HEK293T (cell line): ENCODE results near the gene GALNT18.

Experiments
- CTCF ChIA-PET: fragments of 350-600 bp; formaldehyde crosslinking; extraction: SDS; loops from one replicate; lab custom pipeline; 2021; ENCODE audit warnings: antibody characterized with exemption, inconsistent platforms; lab: Yijun Ruan, JAX
- POLR2A ChIA-PET: fragments of 350-600 bp; formaldehyde crosslinking; extraction: SDS; loops from one replicate; lab custom pipeline; 2020; ENCODE audit warnings: antibody characterized with exemption, inconsistent platforms; lab: Yijun Ruan, JAX
- DNase-seq: peaks from one replicate; pipeline ENCODE4 v3.0.0; 2012; ENCODE audit warnings: mixed read lengths; ENCODE audit errors: extremely low spot score
- ARNT ChIP-seq: fragments of 450-650 bp; IDR thresholded peaks from 2 replicates; pipeline ENCODE4 v1.6.1; 2017; ENCODE audit warnings: mild to moderate bottlenecking
- BHLHE40 ChIP-seq: fragments of 450-650 bp; IDR thresholded peaks from 2 replicates; pipeline ENCODE4 v1.6.1; 2016; ENCODE audit warnings: mild to moderate bottlenecking, moderate library complexity, borderline replicate concordance
- CTBP1 ChIP-seq: fragments of 450-650 bp; IDR thresholded peaks from 2 replicates; pipeline ENCODE4 v1.6.1; 2016; ENCODE audit warnings: borderline replicate concordance
- ELF4 ChIP-seq: fragments of 450-650 bp; IDR thresholded peaks from 2 replicates; pipeline ENCODE4 v1.6.1; 2017; ENCODE audit warnings: antibody characterized with exemption
- FOXA1 ChIP-seq: fragments of 450-650 bp; IDR thresholded peaks from 2 replicates; pipeline ENCODE4 v1.6.1; 2016; ENCODE audit warnings: mild to moderate bottlenecking
- FOXK2 ChIP-seq: fragments of 450-650 bp; IDR thresholded peaks from 2 replicates; pipeline ENCODE4 v1.6.1; 2016; ENCODE audit warnings: mild to moderate bottlenecking
- FOXM1 ChIP-seq: fragments of 450-650 bp; IDR thresholded peaks from 2 replicates; pipeline ENCODE4 v1.6.1; 2017; ENCODE audit warnings: mild to moderate bottlenecking, borderline replicate concordance
- HDGF ChIP-seq: fragments of 450-650 bp; IDR thresholded peaks from 2 replicates; pipeline ENCODE4 v1.6.1; 2017; ENCODE audit warnings: antibody characterized with exemption, borderline replicate concordance
- L3MBTL2 ChIP-seq: fragments of 450-650 bp; conservative IDR thresholded peaks from 2 replicates; pipeline ENCODE4 v1.6.1; 2016; ENCODE audit warnings: mild to moderate bottlenecking
- LEF1 ChIP-seq: fragments of 450-650 bp; IDR thresholded peaks from 2 replicates; pipeline ENCODE4 v1.6.1; 2017; ENCODE audit warnings: mild to moderate bottlenecking, borderline replicate concordance
- NFRKB ChIP-seq: fragments of 450-650 bp; IDR thresholded peaks from 2 replicates; pipeline ENCODE4 v1.6.1; 2016; ENCODE audit warnings: mild to moderate bottlenecking, moderate library complexity
- SP1 ChIP-seq: fragments of 450-650 bp; IDR thresholded peaks from 2 replicates; pipeline ENCODE4 v1.6.1; 2017
- SUZ12 ChIP-seq: fragments of 450-650 bp; IDR thresholded peaks from 2 replicates; pipeline ENCODE4 v1.6.1; 2016; ENCODE audit warnings: mild to moderate bottlenecking
- TARDBP ChIP-seq: fragments of 450-650 bp; IDR thresholded peaks from 2 replicates; pipeline ENCODE4 v1.6.1; 2016
- ZNF384 ChIP-seq: fragments of 450-650 bp; IDR thresholded peaks from 2 replicates; pipeline ENCODE4 v1.6.1; 2016
- TF ChIP-seq, protein P1 (sequence below): fragments of 450-650 bp; IDR thresholded peaks from 2 replicates; pipeline ENCODE4 v1.6.1; 2016

GALNT18 gene

DNA sequence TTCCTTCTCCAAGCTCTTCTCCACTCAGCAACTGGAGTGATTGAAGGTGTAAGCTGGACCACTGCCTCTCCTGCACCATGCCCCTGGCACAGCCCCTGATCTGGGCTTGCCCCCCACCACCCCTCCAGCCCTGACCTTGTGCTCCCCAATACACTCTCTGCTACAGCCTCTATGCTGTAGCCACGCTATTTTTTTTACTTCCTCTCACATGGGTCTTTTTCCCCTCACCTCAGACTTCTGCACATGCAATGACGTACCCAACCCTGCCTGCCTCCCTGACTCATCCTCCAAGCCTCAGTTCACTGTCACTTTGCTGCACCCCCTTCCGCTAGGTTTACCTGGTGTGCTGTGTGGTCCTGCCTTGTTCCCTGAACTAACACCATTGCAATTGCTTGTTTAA lies 277.8 kb downstream of the GALNT18 start:
- POLR2A ChIA-PET, result no interaction called here
- DNase-seq, result no peak
- CTCF ChIA-PET, result no interaction called here
- TF ChIP-seq FOXM1 (no peak), TARDBP (no peak), NFRKB (no peak)

DNA sequence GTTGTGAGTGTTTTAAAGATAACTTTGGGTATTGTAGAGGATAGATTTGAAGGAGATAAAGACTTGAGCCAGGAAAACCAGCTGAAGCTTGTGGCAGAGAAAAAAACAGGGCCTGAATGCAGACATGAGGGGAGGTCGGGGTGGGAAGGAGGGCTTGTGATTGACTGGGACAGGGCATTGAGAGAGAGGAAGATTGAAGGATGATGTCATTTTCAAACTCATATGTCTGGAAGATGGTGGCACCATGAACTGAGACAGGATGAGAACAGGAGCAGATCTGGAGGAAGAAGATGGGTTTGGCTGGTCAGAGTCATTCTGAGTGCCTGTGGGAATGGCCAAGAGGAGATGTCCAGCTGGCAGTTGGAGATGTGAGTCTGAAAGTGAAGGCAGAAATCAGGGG lies 283.5 kb downstream of the GALNT18 start:
- no peak for TF ChIP-seq ELF4
- TF ChIP-seq SP1, result no peak
- TF ChIP-seq FOXA1, result no peak
- TF ChIP-seq, protein P1, sequence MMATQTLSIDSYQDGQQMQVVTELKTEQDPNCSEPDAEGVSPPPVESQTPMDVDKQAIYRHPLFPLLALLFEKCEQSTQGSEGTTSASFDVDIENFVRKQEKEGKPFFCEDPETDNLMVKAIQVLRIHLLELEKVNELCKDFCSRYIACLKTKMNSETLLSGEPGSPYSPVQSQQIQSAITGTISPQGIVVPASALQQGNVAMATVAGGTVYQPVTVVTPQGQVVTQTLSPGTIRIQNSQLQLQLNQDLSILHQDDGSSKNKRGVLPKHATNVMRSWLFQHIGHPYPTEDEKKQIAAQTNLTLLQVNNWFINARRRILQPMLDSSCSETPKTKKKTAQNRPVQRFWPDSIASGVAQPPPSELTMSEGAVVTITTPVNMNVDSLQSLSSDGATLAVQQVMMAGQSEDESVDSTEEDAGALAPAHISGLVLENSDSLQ, result no peak
- POLR2A ChIA-PET, result no interaction called here
- no peak for DNase-seq
- CTCF ChIA-PET, result no interaction called here

DNA sequence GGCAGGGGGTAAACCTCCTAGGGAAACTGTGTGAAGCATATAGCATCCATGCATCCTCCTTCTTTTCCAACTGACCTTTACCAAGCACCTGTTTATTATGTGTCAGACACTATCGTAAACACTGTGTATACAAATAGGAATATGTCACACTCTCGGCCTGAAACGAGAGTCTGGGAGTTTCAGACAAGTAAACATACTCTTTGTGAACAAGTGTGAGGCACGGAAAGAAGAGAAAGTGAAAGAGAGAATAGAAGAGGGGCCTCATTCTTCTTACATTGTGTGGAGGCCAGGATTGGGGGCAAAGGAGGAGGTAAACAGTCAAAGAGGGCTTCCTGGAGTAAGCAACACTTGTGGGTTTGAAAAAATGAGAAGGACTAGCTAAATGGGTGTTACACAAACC lies 285.1 kb downstream of the GALNT18 start:
- CTCF ChIA-PET, result no interaction called here
- no peak for DNase-seq
- no peak for TF ChIP-seq TARDBP
- TF ChIP-seq ELF4, result no peak
- POLR2A ChIA-PET, result no interaction called here

DNA sequence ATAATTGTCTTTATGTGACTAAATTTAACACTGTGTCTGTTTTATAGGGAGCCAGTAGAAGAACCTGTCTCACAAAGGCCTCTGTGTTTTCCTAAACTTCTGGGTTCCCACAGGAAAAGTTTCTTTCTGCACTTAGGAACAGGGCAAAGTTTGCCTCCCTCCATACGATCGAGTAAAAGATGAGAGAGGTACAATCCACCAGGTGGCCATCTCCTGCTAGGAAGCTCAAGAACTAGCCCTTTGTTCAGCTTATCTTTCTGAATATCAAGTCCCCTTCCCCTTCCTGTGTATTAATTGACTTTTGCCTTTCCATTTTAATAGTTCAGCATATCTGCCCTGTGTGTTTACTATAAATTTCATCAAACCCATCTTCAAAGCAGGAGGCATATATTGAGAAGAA lies 286.8 kb downstream of the GALNT18 start:
- no peak for TF ChIP-seq ELF4
- TF ChIP-seq ARNT, result no peak
- TF ChIP-seq FOXK2, result no peak
- TF ChIP-seq SUZ12, result no peak
- no peak for TF ChIP-seq ZNF384
- TF ChIP-seq HDGF, result no peak
- TF ChIP-seq LEF1, result no peak
- no peak for TF ChIP-seq SP1
- TF ChIP-seq FOXA1, result no peak
- no peak for TF ChIP-seq L3MBTL2
- CTCF ChIA-PET, result no interaction called here
- no peak for DNase-seq
- POLR2A ChIA-PET, result no interaction called here

DNA sequence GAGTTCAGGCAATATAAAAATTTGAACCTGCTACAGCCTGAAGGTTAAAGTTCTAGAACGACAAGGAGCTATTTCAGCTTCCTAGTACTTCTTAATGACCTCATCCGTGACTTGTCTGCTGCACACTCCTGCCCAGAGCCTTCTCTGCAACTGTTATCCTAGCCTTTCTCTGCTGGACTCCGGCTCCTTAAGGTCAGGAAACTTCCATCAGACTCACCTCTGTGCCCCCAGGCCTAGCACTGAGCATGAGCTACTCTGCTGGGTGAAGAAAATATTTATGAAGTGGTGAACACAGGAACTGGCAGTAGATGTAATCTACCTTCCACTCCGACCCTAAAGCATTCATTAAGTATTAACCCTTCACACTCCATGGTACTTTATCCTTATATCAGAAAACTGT lies 287.2 kb downstream of the GALNT18 start:
- TF ChIP-seq FOXM1, result no peak
- no peak for TF ChIP-seq L3MBTL2
- no peak for DNase-seq
- ChIA-PET POLR2A (no interaction called here), CTCF (no interaction called here)

DNA sequence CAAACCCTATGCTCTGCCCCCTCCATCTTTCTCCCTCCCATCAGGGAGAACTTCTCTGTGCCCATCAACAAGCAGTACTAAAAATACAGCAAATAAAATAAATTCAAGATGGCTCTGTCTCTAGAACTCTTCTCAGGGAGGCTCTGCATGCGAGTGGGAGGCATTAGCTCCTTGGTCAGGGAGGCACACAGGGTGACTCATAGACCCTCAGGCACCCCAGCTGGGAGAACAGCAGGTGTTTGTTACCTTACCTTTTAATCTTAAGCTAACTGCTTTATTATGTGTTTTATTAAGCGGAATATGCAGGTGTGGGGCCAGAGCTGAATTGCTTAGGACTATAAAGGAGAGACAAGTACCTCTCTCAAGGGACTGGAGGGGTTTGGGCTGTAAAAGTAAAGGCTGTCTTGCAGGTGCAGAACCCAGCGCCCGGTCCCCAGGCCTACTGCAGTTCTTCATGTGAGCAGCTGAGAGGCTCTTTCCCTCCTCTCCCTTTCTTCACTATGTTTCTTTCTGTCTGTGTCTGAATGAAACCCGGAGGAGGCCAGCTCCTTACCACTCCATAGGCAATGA lies 289.6 kb downstream of the GALNT18 start:
- ChIA-PET POLR2A (no interaction called here), CTCF (no interaction called here)
- no peak for DNase-seq
- no peak for TF ChIP-seq FOXA1
- TF ChIP-seq ZNF384, result no peak

DNA sequence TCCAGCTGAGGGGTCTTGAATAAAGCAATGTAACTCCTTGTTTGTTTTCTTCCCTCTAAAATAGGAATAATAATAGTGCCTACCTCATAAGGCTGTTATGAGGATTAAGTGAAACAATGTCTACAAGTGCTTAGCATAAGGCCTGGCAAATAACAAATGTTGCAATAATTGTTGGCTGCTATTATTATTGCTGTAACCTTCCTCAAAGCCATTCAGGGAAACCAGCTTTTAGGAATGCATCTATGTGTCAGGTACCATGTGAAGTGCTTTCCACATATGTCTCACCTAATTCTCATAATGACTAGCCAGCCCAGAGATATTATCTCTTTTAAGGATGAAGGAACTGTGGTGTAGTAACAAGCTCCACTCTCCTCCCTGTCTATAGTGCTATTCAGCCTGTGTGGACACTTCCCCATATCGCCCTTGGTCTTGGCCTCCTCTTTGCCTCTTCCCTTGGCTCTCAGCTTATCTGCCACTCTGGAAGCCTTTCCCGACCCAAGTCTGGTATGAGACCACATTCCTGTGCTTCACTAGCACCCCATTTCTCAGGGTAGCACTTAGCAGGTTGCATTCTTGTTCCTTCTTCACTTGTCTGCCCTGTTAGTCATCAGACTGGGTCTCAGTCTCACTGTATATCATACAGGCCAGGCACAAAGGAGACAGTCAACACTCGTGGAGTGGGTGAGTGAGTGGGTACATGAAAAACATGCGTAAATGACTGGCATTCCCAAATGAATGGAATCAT lies 292.6 kb downstream of the GALNT18 start:
- POLR2A ChIA-PET, result no interaction called here
- no peak for TF ChIP-seq SP1
- TF ChIP-seq FOXK2, result no peak
- TF ChIP-seq TARDBP, result no peak
- TF ChIP-seq L3MBTL2, result no peak
- TF ChIP-seq NFRKB, result no peak
- CTCF ChIA-PET, result no interaction called here
- no peak for DNase-seq

DNA sequence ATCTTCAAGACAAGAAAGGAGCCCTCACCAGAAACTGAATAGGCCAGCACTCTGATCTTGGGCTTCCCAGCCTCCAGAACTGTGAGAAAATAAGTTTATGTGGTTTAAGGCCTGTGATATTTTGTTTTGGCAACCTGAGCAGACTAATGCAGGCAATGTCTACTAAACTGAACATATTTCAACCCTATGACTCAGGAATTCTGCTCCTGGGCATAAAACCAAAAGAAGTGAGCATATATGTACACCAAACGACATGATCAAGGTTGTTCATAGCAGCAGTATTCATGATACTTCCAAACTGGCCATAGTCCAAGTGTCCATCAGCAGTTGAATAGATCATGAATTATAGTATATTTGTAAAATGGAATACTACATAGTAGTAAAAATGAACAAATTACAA lies 297.7 kb downstream of the GALNT18 start:
- POLR2A ChIA-PET, result no interaction called here
- CTCF ChIA-PET, result no interaction called here
- TF ChIP-seq, protein P1, result no peak
- TF ChIP-seq FOXA1 (no peak), FOXK2 (no peak), ELF4 (no peak), FOXM1 (no peak), SUZ12 (no peak), L3MBTL2 (no peak), BHLHE40 (no peak), NFRKB (no peak), CTBP1 (no peak), SP1 (no peak), ZNF384 (no peak), HDGF (no peak), LEF1 (no peak), ARNT (no peak), TARDBP (no peak)
- no peak for DNase-seq
